Purkinje cell (primary cell): ENCODE measurements around the gene ANKRD66. TPM values are rescaled to one million over a fixed set of nuclear protein-coding genes. Genes with fewer than 3 reads are reported as not detected.

Experiments used
- polyA plus RNA-seq: library from polyadenylated mRNA; unstranded; fragments of >200 nt; fragmentation: Nextera tagmentation; gene quantifications from 2 replicates; pipeline ENCODE4 v1.2.1, GENCODE V29; 2014

The ANKRD66 gene
- polyA plus RNA-seq, result not detected in 2 replicates

DNA sequence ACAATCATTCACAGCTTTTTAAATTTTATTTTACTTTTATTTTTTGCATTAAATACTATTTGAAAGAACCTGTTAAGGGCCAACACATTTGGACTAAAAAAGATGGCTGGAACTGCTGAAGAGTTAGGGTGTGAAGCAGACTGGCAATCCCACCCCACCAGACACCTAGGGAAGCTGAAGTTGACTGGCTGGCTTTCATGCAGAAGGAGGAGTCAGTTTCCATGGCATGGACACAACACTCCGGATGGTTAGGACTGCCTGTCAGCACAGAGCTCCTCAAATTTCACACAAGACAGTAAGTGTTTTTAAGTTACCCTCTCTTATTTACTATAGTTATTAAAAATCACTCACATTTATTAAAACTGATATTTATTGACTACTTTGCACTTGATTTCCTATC is at the start of gene ANKRD66:
Gene ANKRD66, plus strand, starts transcription at position 238 of the 400 bp plus-strand sequence. CDS start 5,016 bp downstream, outside the sequence.

DNA sequence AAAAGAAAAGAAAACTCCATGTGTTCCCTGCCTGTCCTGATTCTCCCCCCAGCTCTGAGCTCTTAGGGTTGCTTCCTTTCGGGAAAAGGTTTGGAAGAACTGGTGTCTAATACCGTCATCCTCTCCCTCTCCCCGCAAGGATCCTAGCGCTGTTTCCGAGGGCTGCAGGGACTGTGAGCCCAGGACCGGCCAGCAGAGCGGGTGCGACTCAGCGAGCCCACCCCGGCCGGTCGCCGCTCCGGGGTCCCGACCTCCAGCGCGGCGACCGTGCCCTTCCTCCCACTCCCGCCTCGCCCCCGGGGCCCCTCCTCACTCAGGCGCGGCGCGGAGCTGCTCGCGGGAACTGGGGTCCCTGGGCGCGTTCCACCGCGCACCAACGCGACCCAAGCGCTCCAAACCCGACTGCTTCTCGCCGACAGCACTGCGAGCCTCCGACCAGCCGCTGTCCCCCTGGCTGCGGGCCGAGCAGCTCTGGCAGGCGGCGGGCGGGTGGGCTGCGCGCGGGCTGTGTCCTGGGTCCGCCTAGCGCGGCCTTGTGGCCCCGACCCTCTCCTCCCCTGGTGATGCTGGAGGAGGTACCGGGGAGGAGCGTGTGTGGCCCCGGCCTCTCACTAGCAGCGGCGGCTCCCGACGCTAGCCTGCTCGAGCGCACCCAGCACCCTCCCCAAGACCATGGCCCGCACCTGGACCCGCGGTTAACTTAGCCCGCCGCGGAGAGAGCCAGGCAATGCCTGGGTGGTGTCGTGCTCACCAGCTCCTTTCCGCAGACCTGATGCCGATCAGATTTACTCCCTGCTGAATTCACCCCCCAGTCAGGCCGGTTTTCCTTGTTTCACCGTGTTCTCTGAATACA is 11.6 kb upstream of the ANKRD66 start, which contains the start of gene PLA2G7:
Gene PLA2G7, minus strand, starts transcription at position 509 of the 853 bp plus-strand sequence. CDS start 12,484 bp downstream, outside the sequence.

DNA sequence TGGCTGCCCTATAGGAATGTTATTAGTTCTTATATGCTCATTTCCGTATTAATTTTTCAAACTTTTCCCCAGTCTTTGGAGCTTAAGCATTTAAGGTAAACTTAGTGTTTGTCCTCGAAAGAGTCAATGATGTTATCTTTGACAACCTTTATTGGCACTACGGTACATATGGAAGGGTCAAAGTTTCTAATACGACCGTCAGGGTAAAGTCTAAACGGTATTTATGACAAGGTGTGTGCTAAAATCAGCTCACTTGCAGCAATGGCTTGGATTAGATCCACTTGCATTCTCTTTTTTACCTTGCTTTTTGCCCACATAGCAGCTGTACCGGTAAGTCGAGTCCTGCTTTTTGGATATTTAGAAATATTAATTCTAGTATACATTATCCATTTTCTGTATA is 46.4 kb downstream of the ANKRD66 start, which contains the start of gene MEP1A:
Gene MEP1A, plus strand, starts transcription at position 252 of the 400 bp plus-strand sequence. Its CDS starts 10 bp downstream, at position 262.

Other genes starting within 250 kb of the ANKRD66 start
- gene CYP39A1, start 94.1 kb upstream of the ANKRD66 start, polyA plus RNA-seq, result 20.5 and 22.6 TPM in 2 replicates
- 97.0 and 98.6 TPM in 2 replicates for gene SLC25A27, start 94.0 kb upstream of the ANKRD66 start, polyA plus RNA-seq
- 2.1 and 3.6 TPM in 2 replicates for gene TDRD6, start 59.0 kb upstream of the ANKRD66 start, polyA plus RNA-seq
- gene PLA2G7, start 11.6 kb upstream of the ANKRD66 start, polyA plus RNA-seq, result 1.7 and 5.4 TPM in 2 replicates
- not detected in 2 replicates for gene MEP1A, start 46.5 kb downstream of the ANKRD66 start, polyA plus RNA-seq
- 0.06 TPM in 1 of 2 replicates, not detected in the other for gene ADGRF5, start 175.0 kb downstream of the ANKRD66 start, polyA plus RNA-seq